Measurements from ENCODE around the gene GRK1.
A peak's percentile ranks its signal among the peaks of the same experiment; 100 is the strongest.

The GRK1 gene

DNA sequence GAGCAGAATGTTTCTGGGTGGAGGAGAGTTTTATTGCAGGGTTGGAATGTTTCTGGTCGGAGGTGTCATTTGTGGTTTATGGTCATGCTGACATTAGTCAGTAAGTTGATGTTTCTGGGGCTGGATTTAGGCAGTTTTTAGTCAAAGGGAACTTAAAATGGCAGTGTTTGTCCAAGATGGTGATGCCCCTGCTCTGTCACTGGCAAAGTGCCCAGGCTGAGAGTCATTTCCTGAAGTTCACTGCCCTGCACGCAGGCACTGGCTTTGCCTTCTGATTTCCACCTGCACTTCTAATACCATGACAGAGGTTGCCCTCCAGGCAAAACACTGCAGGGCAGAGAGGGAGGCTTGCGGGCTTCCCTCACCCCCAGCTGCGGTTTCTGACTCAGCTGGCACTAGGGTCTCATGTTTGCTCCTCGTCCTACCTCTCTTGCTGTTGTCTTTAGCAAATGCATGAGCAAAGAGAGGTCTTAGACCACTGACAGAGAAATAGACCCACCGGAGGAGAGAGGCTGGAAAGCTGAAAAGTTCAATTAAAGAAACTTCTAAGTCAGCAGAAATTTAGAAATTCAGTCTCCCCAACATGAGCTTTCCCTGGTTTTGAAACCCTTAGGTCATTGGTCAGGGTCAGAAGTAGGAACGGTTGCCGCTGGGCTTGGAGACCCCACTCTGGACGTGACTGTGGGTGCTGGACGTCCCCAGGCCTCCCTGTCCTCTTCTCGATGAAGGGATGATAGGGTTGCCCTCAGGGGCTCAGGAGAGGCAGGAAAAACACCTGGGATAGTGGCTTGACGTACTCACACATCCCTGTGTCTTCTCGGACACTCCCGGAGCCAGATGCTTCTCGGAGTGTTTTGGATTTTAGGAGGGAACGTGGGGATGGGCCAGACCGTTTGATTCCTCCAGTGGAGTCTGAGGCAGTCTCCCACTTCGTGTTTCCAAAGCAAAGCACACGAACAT is 118.3 kb downstream of the GRK1 start:
- Histone ChIP-seq H3K27ac (ENCODE audit: low read depth, low read length) (peak overlapping the region; percentile 34; the same call in 1 of the 2 replicates), H3K79me2 (ENCODE audit: control insufficient read depth, insufficient read depth, low read length, unreplicated experiment) (no peaks in the 10 kb centered on the region), H3K27me3 (ENCODE audit: insufficient read depth, low read length) (no peaks in the 10 kb centered on the region), H3K4me3 (ENCODE audit: low read depth, low read length) (no peak overlapping the region), H2AFZ (ENCODE audit: low read length, unreplicated experiment) (no peak overlapping the region), H3K36me3 (ENCODE audit: insufficient read depth, low read length) (no peaks in the 10 kb centered on the region), H3K4me1 (ENCODE audit: control insufficient read depth, insufficient read depth, low read length, unreplicated experiment) (peaks cover 16% of the 10 kb centered on the region)

DNA sequence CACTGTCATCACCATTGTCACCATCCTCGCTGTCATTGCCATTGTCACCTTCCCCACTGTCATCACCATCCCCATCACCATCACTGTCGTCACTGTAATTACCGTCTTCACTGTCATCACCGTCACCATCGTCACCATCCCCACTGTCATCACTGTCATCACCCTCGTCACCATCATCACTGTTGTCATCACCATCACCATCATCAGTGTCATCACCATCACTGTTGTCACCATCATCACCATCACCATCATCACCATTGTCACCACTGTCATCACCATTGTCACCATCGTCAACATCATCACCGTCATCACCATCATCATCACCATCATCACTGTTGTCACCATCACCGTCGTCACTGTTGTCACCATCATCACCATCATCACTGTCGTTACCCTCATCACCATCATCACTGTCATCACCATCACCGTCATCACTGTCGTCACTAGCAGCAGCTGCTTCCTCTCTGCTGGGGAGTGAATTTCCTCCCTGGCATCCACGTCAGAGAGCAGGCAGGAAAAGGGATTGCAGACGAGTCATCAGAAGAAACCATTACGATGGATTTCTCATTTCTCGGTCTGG is 119.3 kb downstream of the GRK1 start:
- Histone ChIP-seq H2AFZ (ENCODE audit: low read length, unreplicated experiment) (no peak overlapping the region), H3K27me3 (ENCODE audit: insufficient read depth, low read length) (no peaks in the 10 kb centered on the region)

More for the DNA sequence above, 119.3 kb downstream of the GRK1 start:
- peaks cover 16% of the 10 kb centered on the region for H3K4me1 ChIP-seq (ENCODE audit: control insufficient read depth, insufficient read depth, low read length, unreplicated experiment)
- H3K79me2 ChIP-seq (ENCODE audit: control insufficient read depth, insufficient read depth, low read length, unreplicated experiment) = no peaks in the 10 kb centered on the region
- H3K27ac ChIP-seq (ENCODE audit: low read depth, low read length) = no peak overlapping the region
- no peaks in the 10 kb centered on the region for H3K36me3 ChIP-seq (ENCODE audit: insufficient read depth, low read length)
- no peak overlapping the region for H3K4me3 ChIP-seq (ENCODE audit: low read depth, low read length)
